Heart left ventricle (tissue), 16 donors: Measurements from ENCODE around the gene C5orf34. TPM values are rescaled to one million over a fixed set of nuclear protein-coding genes. Genes with fewer than 3 reads are reported as not detected.
"Not testable (repeated sequence)": the region's sequence is repeated elsewhere in the genome, so short reads cannot be mapped to it uniquely, and the experiment has no call there.

Source experiments
- ATAC-seq, 4 donors: fragments of 200-7000 bp; cut with Tn5 transposase; one replicate each; pipeline ENCODE4 v1.9.1; 2020 to 2022; ENCODE audit warnings: moderate library complexity in 4 of 4, mild to moderate bottlenecking in 3 of 4, moderate number of reproducible peaks in 1 of 4
- DNase-seq, 5 donors: peaks; one replicate each; pipeline ENCODE4 v3.0.0-alpha.2; 2020
- H3K27ac ChIP-seq, 12 donors: fragments of 200-600 bp; sonication (generic) in 4 of 12; one replicate each; pipeline versions ENCODE4 v1.5.0 to v1.8.0; 2016 to 2022; ENCODE audit warnings: mild to moderate bottlenecking in 2 of 12
- H3K27me3 ChIP-seq, 9 donors: fragments of 200-600 bp; sonication (generic) in 2 of 9; one replicate each; pipeline versions ENCODE4 v1.5.1 to v1.8.0; 2016 to 2022; ENCODE audit warnings: mild to moderate bottlenecking in 3 of 9
- H3K36me3 ChIP-seq, 9 donors: fragments of 200-600 bp; sonication (generic) in 2 of 9; one replicate each; pipeline versions ENCODE4 v1.5.0 to v1.8.0; 2018 to 2022; ENCODE audit warnings: mild to moderate bottlenecking in 2 of 9
- H3K4me1 ChIP-seq, 12 donors: fragments of 200-600 bp; sonication (generic) in 4 of 12; one replicate each; pipeline versions ENCODE4 v1.5.0 to v1.8.0; 2016 to 2022; ENCODE audit warnings: mild to moderate bottlenecking in 3 of 12
- H3K4me3 ChIP-seq, 12 donors: fragments of 200-600 bp; sonication (generic) in 4 of 12; one replicate each; pipeline versions ENCODE4 v1.5.0 to v1.8.0; 2017 to 2022; ENCODE audit warnings: mild to moderate bottlenecking in 9 of 12, moderate library complexity in 4 of 12
- H3K9me3 ChIP-seq, 12 donors: fragments of 200-600 bp; sonication (generic) in 4 of 12; one replicate each; pipeline versions ENCODE4 v1.5.0 to v1.8.0; 2016 to 2022; ENCODE audit warnings: mild to moderate bottlenecking in 1 of 12
- CTCF ChIP-seq, 12 donors: fragments of 200-600 bp; sonication (generic) in 4 of 12; IDR thresholded peaks; one replicate each; pipeline versions ENCODE4 v1.5.0 to v1.8.0; 2018 to 2022; ENCODE audit warnings: antibody characterized with exemption in 12 of 12, mild to moderate bottlenecking in 5 of 12
- POLR2A ChIP-seq, 2 donors: fragments of 450-650 bp; IDR thresholded peaks; one replicate each; pipeline ENCODE4 v1.6.1; 2017; ENCODE audit warnings: antibody characterized with exemption in 2 of 2, mild to moderate bottlenecking in 2 of 2, moderate library complexity in 2 of 2
- WGBS, 4 donors: extraction: QIAGEN DNeasy Blood & Tissue Kit in 2 of 4; methylation state at CpG; one replicate each; pipeline versions ENCODE4 v1.1.5 to v1.1.7; 2013 to 2018; 5-methylcytosine and 5-hydroxymethylcytosine counted together
- intact Hi-C, 10 donors: fragments of 100-400 bp; cut with DNase I; formaldehyde crosslinking; loops; one replicate each; pipeline versions ENCODE4 v1.11.1 to v1.14.2; 2022
- polyA plus RNA-seq, 2 donors: library from polyadenylated mRNA; stranded (reverse); fragments of 200-250 nt; gene quantifications; one replicate each; pipeline ENCODE4 v1.2.3, GENCODE V29; 2013
- total RNA-seq, 9 donors: library from RNA; depleted of rRNA in 2 of 9; stranded (reverse); fragments of >200 nt in 2 of 9; fragmentation: NEBNext Ultra II Directional in 3 of 9; extraction: Animal tissue kit (Norgen Biotek cat#: 25700) in 3 of 9; gene quantifications; one replicate each; pipeline versions ENCODE4 v1.1.0 to v1.2.4, GENCODE V29; 2016 to 2023
- donor health status: ischemic (EF 13 %, LVEDD 7.1; RV severe dilation, severe dysfunction).
- donor health status: healthy with polysubstance abuse.
- donor health status: DM: no; HTN: yes; CAD: no.
- donor health status: DM: no; HTN: no; CAD: no.
- donor health status: ischemic (EF 25% LVEDD 6.9; RV normal size, moderate dysfunction).
- donor health status: ischemic (EF 25% LVEDD 5.7; RV mildly dilated, moderate dysfunction).
- donor health status: healthy.
- donor health status: DM: yes; HTN: yes; CAD: no.
- donor health status: ischemic (EF 35%, LVEDD 5.7; RV mildly dilated, moderate dysfunction).
- donor health status: nonischemic (EF 11% LVEDD 7.7; RV severe dilation, severe dysfunction).
- donor health status: DM: yes; HTN: yes; CAD: no.
- donor health status: PGD.
- donor health status: ischemic (EF 29% LVEDD 5.4; RV normal size, mild dysfunction).
- donor health status: nonischemic (EF 23%, LVEDD 6.1; RV moderate dilation, normal function).

Gene C5orf34
- total and polyA plus RNA-seq, 11 donors = 0.19 to 1.6 (median 0.54) TPM

- no peak for TF ChIP-seq CTCF (IDR thresholded peaks at IDR 0.05)
- no peak for TF ChIP-seq POLR2A (IDR thresholded peaks at IDR 0.05)
- intact Hi-C loops = loop anchor here in 9 of 10 donors (2.0 to 5.0 kb wide), 4 partner anchors 39 to 74 kb away; partner anchors contain the start of genes NNT (in 9 of the 9) and TMEM267 (in 2 of the 9)
- WGBS, 4 donors = 0 to 1% (median 1%) methylated on average over 25 to 44 of the region's 44 CpGs
- Histone ChIP-seq H3K4me3 (peak overlapping the region; percentile 66 to 95 (median 85)), H3K9me3 (no peaks in the 10 kb centered on the region), H3K27ac (peak overlapping the region; percentile 89 to 99 (median 98)), H3K4me1 (peaks cover 4 to 56% (median 39%) of the 10 kb centered on the region in 12 donors), H3K27me3 (peaks cover 0 to under 1% (median 0%) of the 10 kb centered on the region in 9 donors), H3K36me3 (peaks cover 0 to 40% (median 36%) of the 10 kb centered on the region in 9 donors)
- DNase-seq (peak; percentile 62 to 83 (median 73)), ATAC-seq (peak; percentile 63 to 74 (median 67))
These were observed 41.1 kb upstream of the C5orf34 start for GRCh38 chr5:43555895-43556606.

GRCh38 chr5:43554497-43554896 lies 39.5 kb upstream of the C5orf34 start:
- H3K4me3 ChIP-seq = peak overlapping the region in 2 of 12 donors; percentile 89 to 95

GRCh38 chr5:43553381-43553780 lies 38.4 kb upstream of the C5orf34 start:
- DNase-seq = no peak
- WGBS, 4 donors = 28 to 40% (median 32%) methylated on average over 2 of the region's 2 CpGs
- Histone ChIP-seq H3K27ac (peak overlapping the region in 6 of 12 donors; percentile 6 to 49 (median 16)), H3K36me3 (peaks cover 0 to 64% (median 50%) of the 10 kb centered on the region in 9 donors), H3K4me1 (peaks cover 6 to 65% (median 46%) of the 10 kb centered on the region in 12 donors), H3K9me3 (no peaks in the 10 kb centered on the region), H3K4me3 (no peak overlapping the region), H3K27me3 (no peaks in the 10 kb centered on the region)
- TF ChIP-seq CTCF (IDR thresholded peaks at IDR 0.05) (no peak), POLR2A (IDR thresholded peaks at IDR 0.05) (no peak)
- no peak for ATAC-seq
- intact Hi-C loops = loop anchor here in 1 of 10 donors (5.0 kb wide), 1 partner anchor 36 kb away; the partner anchor contains the start of gene C5orf34

More at GRCh38 chr5:43554497-43554896, 39.5 kb upstream of the C5orf34 start:
- H3K36me3 ChIP-seq = peaks cover 0 to 54% (median 46%) of the 10 kb centered on the region in 9 donors
- no peak for ATAC-seq
- no peak for DNase-seq
- peak overlapping the region in 2 of 12 donors; percentile 45 to 49 for H3K27ac ChIP-seq
- WGBS, 4 donors = 58 to 72% (median 65%) methylated on average over 1 of the region's 1 CpG
- H3K27me3 ChIP-seq = no peaks in the 10 kb centered on the region
- peaks cover 6 to 63% (median 42%) of the 10 kb centered on the region in 12 donors for H3K4me1 ChIP-seq
- H3K9me3 ChIP-seq = no peaks in the 10 kb centered on the region
- intact Hi-C loops = loop anchor here in 1 of 10 donors (5.0 kb wide), 1 partner anchor 37 kb away; the partner anchor contains the start of gene C5orf34
- TF ChIP-seq CTCF (IDR thresholded peaks at IDR 0.05) (no peak), POLR2A (IDR thresholded peaks at IDR 0.05) (no peak)

- DNase-seq (no peak), ATAC-seq (no peak)
- no peaks in the 10 kb centered on the region for H3K27me3 ChIP-seq
- H3K4me1 ChIP-seq = peaks cover 6 to 67% (median 47%) of the 10 kb centered on the region in 12 donors
- no peak overlapping the region for H3K27ac ChIP-seq
- intact Hi-C loops = loop anchor here in 1 of 10 donors (5.0 kb wide), 1 partner anchor 34 kb away; the partner anchor contains the start of gene C5orf34
- peaks cover 0 to 79% (median 62%) of the 10 kb centered on the region in 9 donors for H3K36me3 ChIP-seq
- WGBS, 4 donors = 49 to 67% (median 63%) methylated on average over 2 of the region's 2 CpGs
- no peak overlapping the region for H3K4me3 ChIP-seq
- H3K9me3 ChIP-seq = no peaks in the 10 kb centered on the region
- TF ChIP-seq CTCF (IDR thresholded peaks at IDR 0.05) (no peak), POLR2A (IDR thresholded peaks at IDR 0.05) (no peak)
These were observed 36.8 kb upstream of the C5orf34 start for GRCh38 chr5:43551731-43552130.

- intact Hi-C loops = not testable (repeated sequence)
These were observed 34.3 kb upstream of the C5orf34 start for GRCh38 chr5:43549272-43549671.

More at GRCh38 chr5:43549272-43549671, 34.3 kb upstream of the C5orf34 start:
- H3K4me1 ChIP-seq = peaks cover 3 to 50% (median 29%) of the 10 kb centered on the region in 12 donors
- not testable (repeated sequence) for DNase-seq, H3K4me3 ChIP-seq, H3K27me3 ChIP-seq, H3K9me3 ChIP-seq, ATAC-seq
- H3K36me3 ChIP-seq = peaks cover 2 to 94% (median 79%) of the 10 kb centered on the region in 9 donors
- peak overlapping the region in 3 of 12 donors; percentile 2 to 26 (median 23) for H3K27ac ChIP-seq
- WGBS, 4 donors = 87 to 91% (median 91%) methylated on average over 8 of the region's 8 CpGs
